NK-92 (cell line): Measurements from ENCODE around the gene CDK16.

Source experiments
- DNase-seq: peaks from one replicate; lab custom pipeline; 2025; ENCODE audit not compliant: unreplicated experiment; lab: John Stamatoyannopoulos, UW

CDK16 gene

GRCh38 chrX:47218280-47218919 lies at the start of gene CDK16:
Gene CDK16 (plus strand): TSS chrX:47218681. CDS start chrX:47223558, 4,877 bp downstream.
- no peak for DNase-seq

GRCh38 chrX:47169273-47169672 lies 49.2 kb upstream of the CDK16 start:
- no peak for DNase-seq

GRCh38 chrX:47169726-47170515 lies 48.6 kb upstream of the CDK16 start:
- no peak for DNase-seq

- no peak for DNase-seq
Observed at GRCh38 chrX:47170861-47171692, 47.4 kb upstream of the CDK16 start.

- DNase-seq, result no peak
Observed at GRCh38 chrX:47171996-47172395, 46.5 kb upstream of the CDK16 start.

- no peak for DNase-seq
Observed at GRCh38 chrX:47172549-47172948, 45.9 kb upstream of the CDK16 start.

GRCh38 chrX:47172971-47173792 lies 45.3 kb upstream of the CDK16 start:
- DNase-seq, result no peak

GRCh38 chrX:47174376-47174775 lies 44.1 kb upstream of the CDK16 start:
- DNase-seq, result no peak

- DNase-seq, result no peak
Observed at GRCh38 chrX:47174846-47175587, 43.5 kb upstream of the CDK16 start.

GRCh38 chrX:47175588-47175980 lies 42.9 kb upstream of the CDK16 start:
- DNase-seq, result no peak

- DNase-seq, result no peak
Observed at GRCh38 chrX:47176101-47176740, 42.3 kb upstream of the CDK16 start.

- DNase-seq, result no peak
Observed at GRCh38 chrX:47177079-47177478, 41.4 kb upstream of the CDK16 start.

- DNase-seq, result no peak
Observed at GRCh38 chrX:47178337-47178736, 40.1 kb upstream of the CDK16 start.

GRCh38 chrX:47179221-47179927 lies 39.1 kb upstream of the CDK16 start:
- DNase-seq, result no peak

- DNase-seq, result no peak
Observed at GRCh38 chrX:47179928-47180255, 38.6 kb upstream of the CDK16 start.

- DNase-seq, result no peak
Observed at GRCh38 chrX:47180346-47180745, 38.1 kb upstream of the CDK16 start.

GRCh38 chrX:47181301-47181700 lies 37.2 kb upstream of the CDK16 start:
- no peak for DNase-seq

GRCh38 chrX:47182106-47182700 lies 36.3 kb upstream of the CDK16 start:
- no peak for DNase-seq

- no peak for DNase-seq
Observed at GRCh38 chrX:47184486-47184885, 34.0 kb upstream of the CDK16 start.
